Measurements from ENCODE around the gene ZNF76.

GRCh38 chr6:35294308-35294945, 34.9 kb downstream of the ZNF76 start:
- TF ChIP-seq POLR2A (IDR thresholded peaks at IDR 0.05) (no peak), CTCF (IDR thresholded peaks at IDR 0.05) (peak; percentile 32 to 62), POLR2AphosphoS5 (IDR thresholded peaks at IDR 0.05) (no peak)

All from suprapubic skin (tissue), 4 donors.